Psoas muscle (tissue), 8 donors: ENCODE results near the gene SP4. TPM values are rescaled to one million over a fixed set of nuclear protein-coding genes. Genes with fewer than 3 reads are reported as not detected.

Experiments used
- ATAC-seq, 4 donors: fragments of 200-7000 bp; cut with Tn5 transposase; one replicate each; pipeline ENCODE4 v1.9.1; 2020; ENCODE audit warnings: moderate library complexity in 3 of 4, mild to moderate bottlenecking in 2 of 4
- DNase-seq, 2 donors: peaks; one replicate each; pipeline ENCODE4 v3.0.0-alpha.2; 2020
- H3K27ac ChIP-seq: fragments of 200-600 bp; one replicate; pipeline ENCODE4 v1.8.0; 2022
- H3K27me3 ChIP-seq, 3 donors: fragments of 200-600 bp in 1 of 3; one replicate each; pipeline versions ENCODE4 v1.6.1 to v1.8.0; 2013 to 2022; ENCODE audit warnings: low read length in 2 of 3, mild to moderate bottlenecking in 2 of 3, moderate library complexity in 1 of 3; ENCODE audit not compliant: insufficient read depth in 3 of 3
- H3K36me3 ChIP-seq, 2 donors: fragments of 200-600 bp in 1 of 2; one replicate each; pipeline versions ENCODE4 v1.6.1 to v1.8.0; 2013 to 2022; ENCODE audit warnings: low read depth in 1 of 2, mild to moderate bottlenecking in 1 of 2, moderate library complexity in 1 of 2; ENCODE audit not compliant: insufficient read depth in 1 of 2
- H3K4me1 ChIP-seq: fragments of 200-600 bp; one replicate; pipeline ENCODE4 v1.8.0; 2022
- H3K4me3 ChIP-seq: fragments of 200-600 bp; one replicate; pipeline ENCODE4 v1.8.0; 2022; ENCODE audit warnings: mild to moderate bottlenecking
- H3K9me3 ChIP-seq: fragments of 200-600 bp; one replicate; pipeline ENCODE4 v1.8.0; 2022
- WGBS, 3 donors: extraction: QIAGEN DNeasy Blood & Tissue Kit; methylation state at CpG; one replicate each; pipeline versions ENCODE4 v1.1.6 to v1.1.7; 2013; 5-methylcytosine and 5-hydroxymethylcytosine counted together
- intact Hi-C, 2 donors: fragments of 100-400 bp; cut with DNase I; formaldehyde crosslinking; loops; one replicate each; pipeline versions ENCODE4 v1.11.0 to v1.14.2; 2022
- polyA plus RNA-seq, 3 donors: library from polyadenylated mRNA; stranded (reverse); fragments of 200-250 nt; gene quantifications; one replicate each; pipeline ENCODE4 v1.2.3, GENCODE V29; 2013
- total RNA-seq, 4 donors: library from RNA; stranded (reverse); fragmentation: NEBNext Ultra II Directional in 2 of 4; extraction: Animal tissue kit (Norgen Biotek cat#: 25700) in 2 of 4; gene quantifications; one replicate each; pipeline versions ENCODE4 v1.2.1 to v1.2.4, GENCODE V29; 2021 to 2023
- TF ChIP-seq, protein P1 (sequence below): fragments of 200-600 bp; IDR thresholded peaks from one replicate; pipeline ENCODE4 v1.8.0; 2022; ENCODE audit warnings: antibody characterized with exemption
- donor health status: healthy with polysubstance abuse.
- donor health status: DM: no; HTN: no; CAD: no; lungs with moderate emphysema.
- donor health status: Bipolar disorder and iron deficiency.
- donor health status: healthy.
- donor health status: DM: yes; HTN: yes; CAD: no.
- donor health status: DM: no; HTN: no; CAD: no.
- donor health status: DM: no; HTN: no; CAD: no.
- donor health status: DM: yes; HTN: yes; CAD: no.

Gene SP4
- total and polyA plus RNA-seq, 7 donors: 1.5 to 7.4 (median 5.7) TPM

DNA sequence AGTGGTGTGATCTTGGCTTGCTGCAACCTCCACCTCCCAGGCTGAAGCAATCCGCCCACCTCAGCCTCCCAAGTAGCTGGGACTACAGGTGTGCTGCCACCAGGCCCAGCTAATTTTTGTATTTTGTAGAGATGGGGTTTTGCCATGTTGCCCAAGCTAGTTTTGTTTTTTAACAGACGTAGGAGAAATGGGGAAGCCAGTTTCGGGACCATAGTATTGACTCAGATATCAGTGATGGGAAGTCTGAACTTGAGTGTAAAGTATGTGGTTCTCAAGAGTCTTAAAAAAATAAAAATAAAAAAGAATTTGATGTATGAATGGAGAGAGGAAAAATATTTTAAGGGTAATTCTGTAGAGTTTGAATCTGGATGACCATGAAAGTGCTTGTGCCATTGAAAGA is 34.2 kb downstream of the SP4 start:
- Histone ChIP-seq H3K27me3 (no peaks in the 10 kb centered on the region), H3K9me3 (no peaks in the 10 kb centered on the region), H3K4me1 (peaks cover 7% of the 10 kb centered on the region), H3K36me3 (no peaks in the 10 kb centered on the region), H3K27ac (no peak overlapping the region), H3K4me3 (no peak overlapping the region)
- TF ChIP-seq, protein P1, sequence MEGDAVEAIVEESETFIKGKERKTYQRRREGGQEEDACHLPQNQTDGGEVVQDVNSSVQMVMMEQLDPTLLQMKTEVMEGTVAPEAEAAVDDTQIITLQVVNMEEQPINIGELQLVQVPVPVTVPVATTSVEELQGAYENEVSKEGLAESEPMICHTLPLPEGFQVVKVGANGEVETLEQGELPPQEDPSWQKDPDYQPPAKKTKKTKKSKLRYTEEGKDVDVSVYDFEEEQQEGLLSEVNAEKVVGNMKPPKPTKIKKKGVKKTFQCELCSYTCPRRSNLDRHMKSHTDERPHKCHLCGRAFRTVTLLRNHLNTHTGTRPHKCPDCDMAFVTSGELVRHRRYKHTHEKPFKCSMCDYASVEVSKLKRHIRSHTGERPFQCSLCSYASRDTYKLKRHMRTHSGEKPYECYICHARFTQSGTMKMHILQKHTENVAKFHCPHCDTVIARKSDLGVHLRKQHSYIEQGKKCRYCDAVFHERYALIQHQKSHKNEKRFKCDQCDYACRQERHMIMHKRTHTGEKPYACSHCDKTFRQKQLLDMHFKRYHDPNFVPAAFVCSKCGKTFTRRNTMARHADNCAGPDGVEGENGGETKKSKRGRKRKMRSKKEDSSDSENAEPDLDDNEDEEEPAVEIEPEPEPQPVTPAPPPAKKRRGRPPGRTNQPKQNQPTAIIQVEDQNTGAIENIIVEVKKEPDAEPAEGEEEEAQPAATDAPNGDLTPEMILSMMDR: no peak
- no peak for DNase-seq
- ATAC-seq: no peak
- intact Hi-C loops: no loop called here
- 93 to 98% (median 95%) methylated on average over 3 of the region's 3 CpGs for WGBS, 3 donors

DNA sequence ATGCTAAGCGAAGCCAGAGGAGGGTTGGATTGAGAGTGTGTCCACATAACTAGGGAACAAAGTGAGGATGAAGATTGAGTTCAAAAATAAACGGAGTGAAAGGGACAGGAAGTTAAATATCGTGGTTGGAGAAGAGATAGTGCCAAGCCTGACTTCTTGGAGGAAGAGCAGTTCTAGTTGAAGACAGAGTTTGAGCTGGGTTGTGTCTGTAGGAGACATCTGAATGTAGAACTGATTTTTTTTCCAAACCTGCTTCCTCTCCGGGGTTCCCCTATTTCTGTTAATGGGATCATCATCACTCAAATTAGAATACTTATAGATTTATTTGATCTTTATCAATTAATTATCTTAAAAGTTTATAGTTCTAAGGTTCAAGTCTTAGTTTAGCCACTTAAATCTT is 35.6 kb downstream of the SP4 start:
- H3K36me3 ChIP-seq: no peaks in the 10 kb centered on the region

DNA sequence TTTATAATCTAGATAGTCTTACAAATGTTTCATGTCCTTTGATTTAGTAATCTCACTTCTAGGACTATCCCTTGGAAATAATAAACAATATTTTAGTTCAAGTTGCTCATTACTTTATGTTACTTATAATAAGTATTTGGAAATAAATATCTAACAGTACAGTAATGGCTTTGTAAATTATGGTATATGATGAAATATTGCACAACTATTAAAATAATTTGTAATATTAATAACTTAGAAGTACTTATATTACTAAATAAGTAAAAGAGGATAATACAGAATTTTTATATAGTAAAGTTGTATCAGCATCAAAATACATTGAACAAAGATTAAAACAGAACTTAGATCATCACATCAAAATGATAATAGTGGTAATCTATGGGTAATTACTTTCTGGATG is 41.1 kb downstream of the SP4 start:
- intact Hi-C loops: no loop called here
- ATAC-seq: no peak
- no peaks in the 10 kb centered on the region for H3K27me3 ChIP-seq
- no peak overlapping the region for H3K4me3 ChIP-seq
- peaks cover 13% of the 10 kb centered on the region for H3K4me1 ChIP-seq
- TF ChIP-seq, protein P1: no peak
- no peak overlapping the region for H3K27ac ChIP-seq
- no peak for DNase-seq
- H3K36me3 ChIP-seq: no peaks in the 10 kb centered on the region
- H3K9me3 ChIP-seq: no peaks in the 10 kb centered on the region

More for the DNA sequence above, 35.6 kb downstream of the SP4 start:
- intact Hi-C loops: no loop called here
- no peak for ATAC-seq
- no peak overlapping the region for H3K4me3 ChIP-seq
- TF ChIP-seq, protein P1: no peak
- no peak overlapping the region for H3K27ac ChIP-seq
- no peaks in the 10 kb centered on the region for H3K27me3 ChIP-seq
- no peak for DNase-seq
- 60 to 80% (median 68%) methylated on average over 4 of the region's 4 CpGs for WGBS, 3 donors
- peaks cover 7% of the 10 kb centered on the region for H3K4me1 ChIP-seq
- no peaks in the 10 kb centered on the region for H3K9me3 ChIP-seq

- H3K27me3 ChIP-seq: no peaks in the 10 kb centered on the region
Measured at GRCh38 chr7:21469894-21470293, 42.0 kb downstream of the SP4 start.

DNA sequence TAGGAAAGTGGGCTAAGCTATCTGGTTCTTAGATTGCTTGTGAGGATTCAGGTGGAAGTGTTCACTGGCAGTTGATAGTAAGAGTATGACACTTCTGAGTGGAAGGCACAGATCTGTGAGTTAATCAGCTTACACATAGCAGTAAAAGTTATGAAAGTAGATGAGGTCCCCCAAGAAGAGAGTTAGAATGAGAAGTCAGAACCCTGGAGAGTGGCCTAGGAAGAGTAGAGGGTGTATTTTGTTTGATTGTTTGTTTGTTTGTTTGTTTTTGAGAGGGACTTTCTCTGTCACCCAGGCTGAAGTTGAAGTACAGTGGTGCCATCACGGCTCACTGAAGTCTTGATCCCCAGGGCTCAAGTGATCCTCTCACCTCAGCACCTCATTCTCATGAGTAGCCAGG is 44.1 kb downstream of the SP4 start:
- no peaks in the 10 kb centered on the region for H3K36me3 ChIP-seq
- TF ChIP-seq, protein P1: no peak
- H3K9me3 ChIP-seq: no peaks in the 10 kb centered on the region
- DNase-seq (no peak), ATAC-seq (no peak)
- H3K27ac ChIP-seq: no peak overlapping the region
- no peak overlapping the region for H3K4me3 ChIP-seq
- H3K27me3 ChIP-seq: no peaks in the 10 kb centered on the region
- 95 to 100% (median 98%) methylated on average over 1 of the region's 1 CpG for WGBS, 3 donors
- intact Hi-C loops: no loop called here
- peaks cover 18% of the 10 kb centered on the region for H3K4me1 ChIP-seq

More at GRCh38 chr7:21469894-21470293, 42.0 kb downstream of the SP4 start:
- Histone ChIP-seq H3K27ac (no peak overlapping the region), H3K4me1 (peaks cover 13% of the 10 kb centered on the region), H3K4me3 (no peak overlapping the region), H3K9me3 (no peaks in the 10 kb centered on the region), H3K36me3 (no peaks in the 10 kb centered on the region)
- WGBS, 3 donors: 94 to 96% (median 96%) methylated on average over 3 of the region's 3 CpGs
- no peak for DNase-seq
- TF ChIP-seq, protein P1: no peak
- intact Hi-C loops: no loop called here
- peak in 2 of 4 donors; percentile 28 to 45 for ATAC-seq
